Inflammatory macrophage (primary cell): ENCODE results near the gene OTULINL.
"Not testable (repeated sequence)": the region's sequence is repeated elsewhere in the genome, so short reads cannot be mapped to it uniquely, and the experiment has no call there.

ENCODE experiments used
- DNase-seq, 2 donors: peaks; one replicate each; pipeline ENCODE4 v3.0.0-alpha.2; 2020 to 2022
- total RNA-seq, 18 experiments: gene quantifications; one replicate each; lab custom pipeline; 2026; ENCODE audit warnings: mixed read lengths in 6 of 18, inconsistent platforms in 2 of 18; lab: John Stamatoyannopoulos, UW

The OTULINL gene
- 3.8 to 113 (median 23.2) reads per million in 18 experiments for total RNA-seq

GRCh38 chr5:14581106-14581890, at the start of gene OTULINL:
TSS of gene OTULINL (plus strand) at chr5:14581792. CDS start at chr5:14581895, 103 bp downstream.
- DNase-seq: peak; percentile 84 to 88

- DNase-seq: no peak
These were observed 49.4 kb upstream of the OTULINL start for GRCh38 chr5:14532180-14532579.

GRCh38 chr5:14534773-14535172, 46.8 kb upstream of the OTULINL start:
- DNase-seq: no peak

GRCh38 chr5:14545308-14545707, 36.3 kb upstream of the OTULINL start:
- DNase-seq: peak; percentile 76 to 97

GRCh38 chr5:14545862-14546261, 35.7 kb upstream of the OTULINL start:
- DNase-seq: peak; percentile 18 to 26

- DNase-seq: peak; percentile 23 to 28
These were observed 33.9 kb upstream of the OTULINL start for GRCh38 chr5:14547666-14548065.

GRCh38 chr5:14551211-14551610, 30.4 kb upstream of the OTULINL start:
- DNase-seq: no peak

- DNase-seq: peak; percentile 81 to 93
These were observed 29.6 kb upstream of the OTULINL start for GRCh38 chr5:14552017-14552416.

- DNase-seq: not testable (repeated sequence)
These were observed 27.3 kb upstream of the OTULINL start for GRCh38 chr5:14554288-14554687.

DNA sequence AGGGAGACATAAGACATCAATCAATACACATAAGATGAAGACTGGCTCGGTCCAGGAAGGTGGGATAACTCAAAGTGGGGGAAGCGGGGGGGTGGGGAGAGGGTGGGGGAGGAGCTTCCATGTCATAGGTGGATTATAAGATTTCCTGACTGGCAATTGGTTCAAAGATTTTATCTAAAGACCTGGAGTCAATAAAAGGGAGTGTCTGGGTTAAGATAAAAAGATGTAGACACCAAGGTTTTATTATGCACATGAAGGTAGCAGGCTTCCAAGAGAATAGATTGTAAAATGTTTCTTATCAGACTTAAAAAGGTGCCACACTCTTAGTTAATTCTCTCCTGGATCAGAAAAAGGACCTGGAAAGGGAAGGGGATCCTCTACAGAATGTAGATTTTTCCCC, 25.6 kb upstream of the OTULINL start:
- DNase-seq: no peak

- no peak for DNase-seq
These were observed 24.3 kb upstream of the OTULINL start for GRCh38 chr5:14557203-14557770.

DNA sequence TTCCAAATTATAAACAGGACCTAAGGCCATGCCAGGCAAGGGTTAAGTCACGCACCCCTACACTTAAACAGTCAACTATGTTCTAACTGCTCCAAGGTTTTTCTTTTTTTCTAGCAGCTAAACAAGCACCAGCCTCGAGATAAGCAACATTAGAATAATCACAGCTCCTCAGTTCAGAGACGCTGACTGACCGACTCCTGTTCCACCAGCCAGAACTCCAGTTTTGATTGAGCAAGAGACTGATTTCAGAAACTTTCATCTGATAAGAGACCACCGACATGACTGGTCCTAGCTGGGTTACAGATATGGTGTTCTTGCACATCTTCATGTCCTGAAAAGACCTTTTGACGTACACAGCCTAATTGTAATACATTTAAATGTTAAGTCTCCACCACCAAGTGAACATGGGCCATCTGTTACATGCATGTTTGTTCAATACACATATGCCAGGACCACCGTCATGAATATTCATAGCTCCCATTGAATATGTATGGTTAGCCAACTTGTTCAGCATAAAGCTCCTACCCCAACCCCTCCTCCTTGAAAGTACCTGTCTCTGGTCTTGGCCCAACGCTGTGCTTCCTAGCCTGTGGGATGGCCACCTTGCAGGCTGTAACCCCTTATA, 23.7 kb upstream of the OTULINL start:
- no peak for DNase-seq

DNA sequence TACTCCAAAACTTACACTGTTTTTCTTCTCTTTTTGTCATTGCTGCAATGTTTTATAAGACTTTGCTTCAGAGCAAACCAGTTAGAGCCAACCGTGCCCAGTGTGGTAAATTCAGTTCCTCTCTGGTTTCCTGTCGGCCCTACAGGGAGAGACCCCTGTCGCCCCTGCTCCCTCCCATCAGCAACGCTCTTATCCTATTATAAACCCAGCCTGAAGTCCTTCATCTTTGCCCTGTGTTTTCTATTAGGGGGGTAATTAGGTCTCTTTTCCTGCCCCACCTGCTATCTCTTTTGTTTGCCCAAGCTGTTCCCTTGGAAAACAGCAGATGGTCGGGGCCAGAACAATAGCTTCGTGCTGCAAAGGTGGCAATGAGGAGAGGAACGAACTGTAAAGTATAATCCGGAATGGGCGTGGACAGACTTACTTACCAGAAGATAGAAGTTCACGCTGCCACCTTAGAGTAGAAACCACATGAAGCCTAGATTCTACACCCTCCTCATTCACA, 21.4 kb upstream of the OTULINL start:
- peak in 1 of 2 donors; percentile 60 for DNase-seq

DNA sequence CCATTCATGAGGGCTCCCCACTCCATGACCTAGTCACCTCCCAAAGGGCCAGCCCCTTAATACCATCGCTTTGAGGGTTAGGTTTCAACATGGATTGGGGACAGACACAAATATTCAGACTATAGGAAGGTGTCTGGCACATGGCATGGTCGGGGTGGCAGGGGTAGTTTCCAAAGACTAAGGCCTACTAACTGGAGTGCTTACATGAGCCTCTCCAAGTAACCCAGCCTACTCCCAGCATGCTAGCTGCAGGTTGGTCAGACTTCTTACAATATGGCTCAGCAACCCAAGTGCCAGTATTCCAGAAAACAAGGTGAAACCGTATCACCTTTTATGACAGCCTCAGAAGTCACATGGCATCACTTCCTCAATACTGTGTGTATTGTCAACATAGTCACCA, 19.9 kb upstream of the OTULINL start:
- DNase-seq: no peak

DNA sequence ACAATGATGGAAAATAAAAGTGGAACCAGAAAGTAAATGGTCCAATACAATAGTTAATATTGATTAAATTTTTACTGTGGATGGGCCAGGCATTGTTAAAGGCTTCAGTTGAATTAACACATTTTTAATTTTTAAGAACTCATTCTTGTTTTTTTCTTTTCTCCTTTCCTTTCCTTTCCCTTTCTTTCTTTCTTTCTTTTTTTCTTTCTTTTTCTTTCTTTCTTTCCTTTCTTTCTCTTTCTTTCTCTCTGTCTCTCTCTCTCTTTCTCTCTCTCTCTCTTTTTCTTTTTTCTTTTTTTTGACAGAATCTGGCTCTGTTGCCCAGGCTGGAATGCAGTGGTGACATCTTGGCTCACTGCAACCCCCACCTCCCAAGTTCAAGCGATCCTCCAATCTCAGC, 13.3 kb upstream of the OTULINL start:
- no peak for DNase-seq

DNA sequence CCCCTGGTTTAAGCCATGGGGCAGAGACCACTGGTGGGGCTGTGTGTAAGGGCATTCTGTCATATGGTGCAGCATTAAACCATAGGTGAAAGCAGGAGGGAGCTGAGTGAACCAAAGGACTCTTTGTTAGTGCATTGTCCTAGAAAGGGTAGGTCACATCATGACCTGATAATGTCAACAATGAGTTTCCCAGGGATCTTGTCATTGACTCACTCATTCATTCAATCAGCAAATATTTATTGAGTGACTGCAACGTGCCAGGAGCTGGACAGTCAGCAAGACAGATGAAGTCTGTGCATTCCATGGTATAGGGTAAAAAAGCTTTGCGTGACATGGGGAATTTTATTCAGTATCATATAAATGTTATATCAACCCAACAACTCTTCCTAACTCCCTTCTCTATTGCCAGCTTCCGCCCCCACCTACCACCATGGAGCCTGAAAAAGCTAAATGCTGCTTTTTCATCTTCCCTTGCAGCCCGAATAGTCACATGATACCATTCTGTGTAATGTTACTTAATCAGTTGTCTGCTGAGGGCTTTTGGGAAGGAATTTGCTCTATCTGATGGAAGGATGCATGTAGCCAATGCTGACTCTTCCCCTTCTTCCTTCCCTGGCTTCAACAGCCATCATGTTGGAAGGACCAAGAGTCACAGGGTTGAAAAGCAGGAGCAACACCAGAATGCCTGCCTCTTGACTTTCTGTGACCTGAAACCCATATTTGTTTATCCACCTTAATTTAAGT, 11.5 kb upstream of the OTULINL start:
- no peak for DNase-seq

DNA sequence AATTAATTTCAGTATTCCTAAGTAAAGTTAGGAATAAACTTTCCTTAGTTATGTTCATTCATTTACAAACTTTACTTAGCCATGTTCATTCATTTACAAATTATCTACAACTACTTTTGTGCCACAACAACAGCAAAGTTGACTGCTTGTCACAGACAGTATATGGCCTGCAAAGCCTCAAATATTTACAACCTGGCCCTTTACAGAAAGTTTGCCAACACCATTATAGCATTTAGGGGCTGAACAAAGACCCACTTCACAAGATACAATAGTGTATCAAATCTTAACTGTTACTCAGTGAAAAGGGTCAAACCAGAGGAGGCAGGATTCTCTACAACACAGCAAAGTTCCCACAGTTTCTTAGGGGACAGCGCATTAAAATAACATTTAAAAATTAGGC, 9.7 kb upstream of the OTULINL start:
- no peak for DNase-seq

GRCh38 chr5:14572385-14572784, 9.2 kb upstream of the OTULINL start:
- DNase-seq: peak; percentile 63 to 72

GRCh38 chr5:14572836-14573235, 8.8 kb upstream of the OTULINL start:
- peak in 1 of 2 donors; percentile 77 for DNase-seq

DNA sequence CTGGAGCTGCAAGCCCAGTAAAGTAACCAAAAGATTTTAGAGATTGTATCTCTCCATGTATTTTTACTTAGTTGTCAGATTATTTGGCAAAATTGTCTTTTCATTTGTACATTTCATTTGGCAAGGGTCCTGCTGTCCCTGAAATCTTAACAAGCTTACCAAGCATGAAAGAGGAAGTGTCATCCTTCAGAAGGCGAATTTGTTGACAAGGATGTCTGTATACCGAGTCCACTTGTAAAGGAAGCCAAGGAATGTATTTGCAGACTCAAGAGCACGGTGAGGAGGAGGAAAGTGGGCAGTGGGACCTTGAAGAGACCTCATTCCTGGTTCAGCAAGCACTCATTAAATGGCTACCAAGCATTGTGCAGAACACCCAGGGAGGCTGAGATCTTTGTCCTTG, 7.5 kb upstream of the OTULINL start:
- peak; percentile 53 to 63 for DNase-seq

DNA sequence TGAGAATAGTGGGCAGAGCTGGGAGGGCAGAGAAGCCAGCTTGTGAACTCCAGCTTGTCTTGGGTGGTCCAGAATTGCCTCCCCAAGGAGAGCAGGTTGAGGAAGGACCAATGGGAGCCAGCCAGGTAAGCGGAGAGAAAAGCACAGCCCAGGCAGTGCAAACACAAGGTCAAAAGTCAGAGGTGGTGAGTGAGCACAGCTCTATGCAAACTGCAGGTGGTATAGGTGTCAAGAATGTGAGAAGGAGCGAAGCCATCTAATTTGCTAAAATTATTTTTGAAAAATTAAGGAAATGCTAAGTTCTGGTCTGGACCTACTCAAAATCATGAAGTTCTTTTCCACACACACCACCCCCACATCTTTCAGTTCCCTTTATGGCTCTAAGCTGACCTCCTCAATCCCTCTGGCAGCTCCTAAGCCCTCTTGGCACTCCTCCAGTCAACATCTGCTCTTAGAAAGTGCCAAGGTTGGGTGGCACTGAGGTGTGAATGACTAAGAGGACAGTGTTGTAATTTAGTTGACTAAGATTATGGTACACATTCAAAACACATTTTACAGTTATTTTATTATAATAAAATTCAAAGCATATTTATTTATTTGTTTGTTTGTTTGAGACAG, 6.6 kb upstream of the OTULINL start:
- DNase-seq: peak; percentile 91 to 93

- no peak for DNase-seq
These were observed 5.4 kb upstream of the OTULINL start for GRCh38 chr5:14576206-14576605.
